OCI-LY1 (cell line): ENCODE data around the gene INPP4A.

Experiments
- H2AFZ ChIP-seq: fragments of 200-600 bp; sonication (generic), shearing (Covaris generic); 2 replicates; pipeline ENCODE4 v1.6.0; 2014; ENCODE audit warnings: antibody characterized with exemption, mild to moderate bottlenecking, low read length
- H3F3A ChIP-seq: fragments of 200-600 bp; sonication (generic), shearing (Covaris generic); 2 replicates; pipeline ENCODE4 v1.6.0; 2014; ENCODE audit warnings: mild to moderate bottlenecking, antibody characterized with exemption, low read length, moderate library complexity; ENCODE audit not compliant: insufficient read depth
- H3K27ac ChIP-seq: fragments of 200-600 bp; sonication (generic); 2 replicates; pipeline ENCODE4 v1.5.1; 2014; ENCODE audit warnings: low read length, mixed run types, mild to moderate bottlenecking, low read depth; ENCODE audit not compliant: poor library complexity, severe bottlenecking
- H3K27me3 ChIP-seq: fragments of 200-600 bp; sonication (generic); 2 replicates; pipeline ENCODE4 v1.6.0; 2014; ENCODE audit warnings: antibody characterized with exemption, mild to moderate bottlenecking, low read length, moderate library complexity; ENCODE audit not compliant: insufficient read depth
- H3K36me3 ChIP-seq: fragments of 200-600 bp; sonication (generic); 2 replicates; pipeline ENCODE4 v1.6.1; 2014; ENCODE audit warnings: mild to moderate bottlenecking, antibody characterized with exemption, low read length, moderate library complexity, mixed read lengths; ENCODE audit not compliant: insufficient read depth
- H3K4me1 ChIP-seq: fragments of 200-600 bp; sonication (generic); 2 replicates; pipeline ENCODE4 v1.5.1; 2014; ENCODE audit warnings: mild to moderate bottlenecking, low read length, moderate library complexity; ENCODE audit not compliant: insufficient read depth, severe bottlenecking
- H3K4me2 ChIP-seq: fragments of 200-600 bp; sonication (generic), shearing (Covaris generic); 2 replicates; pipeline ENCODE4 v1.6.1; 2014; ENCODE audit warnings: low read length
- H3K4me3 ChIP-seq: fragments of 200-600 bp; sonication (generic); 2 replicates; pipeline ENCODE4 v1.5.1; 2014; ENCODE audit warnings: low read length, low read depth, mild to moderate bottlenecking, mixed read lengths; ENCODE audit not compliant: poor library complexity, severe bottlenecking
- H3K79me2 ChIP-seq: fragments of 200-600 bp; shearing (Covaris generic); 2 replicates; pipeline ENCODE4 v1.6.1; 2016; ENCODE audit warnings: mixed run types, low read length, mixed read lengths; ENCODE audit not compliant: insufficient read depth
- H3K9ac ChIP-seq: fragments of 200-600 bp; sonication (generic), shearing (Covaris generic); 2 replicates; pipeline ENCODE4 v1.6.1; 2014; ENCODE audit warnings: mild to moderate bottlenecking, low read length, mixed read lengths
- H3K9me2 ChIP-seq: fragments of 200-600 bp; sonication (generic), shearing (Covaris generic); 2 replicates; pipeline ENCODE4 v1.6.1; 2014; ENCODE audit warnings: low read depth, mild to moderate bottlenecking, low read length, mixed read lengths
- H3K9me3 ChIP-seq: fragments of 200-600 bp; shearing (Covaris generic); 2 replicates; pipeline ENCODE4 v1.6.1; 2014; ENCODE audit warnings: low read length, mixed read lengths
- H4K20me1 ChIP-seq: fragments of 200-600 bp; sonication (generic), shearing (Covaris generic); 2 replicates; pipeline ENCODE4 v1.6.0; 2016; ENCODE audit warnings: mild to moderate bottlenecking, low read length; ENCODE audit not compliant: insufficient read depth
- CTCF ChIP-seq: fragments of 200-600 bp; sonication (generic), shearing (Covaris generic); IDR thresholded peaks from 2 replicates; pipeline ENCODE4 v1.5.1; 2017; ENCODE audit warnings: mild to moderate bottlenecking, antibody characterized with exemption, low read length, moderate library complexity, mixed read lengths
- EZH2 ChIP-seq: fragments of 200-600 bp; sonication (generic), shearing (Covaris generic); IDR thresholded peaks from 2 replicates; pipeline ENCODE4 v1.8.0; 2017; ENCODE audit warnings: borderline replicate concordance, mixed run types, mild to moderate bottlenecking, antibody characterized with exemption, low read length, moderate library complexity, mixed read lengths

Gene INPP4A

GRCh38 chr2:98634406-98635092 is 189.9 kb downstream of the INPP4A start:
- no peaks in the 10 kb centered on the region for H3K4me1 ChIP-seq
- H3K4me3 ChIP-seq = no peak overlapping the region
- H3K4me2 ChIP-seq = no peak overlapping the region
- no peak overlapping the region for H3K9ac ChIP-seq
- no peaks in the 10 kb centered on the region for H3F3A ChIP-seq
- H4K20me1 ChIP-seq = no peaks in the 10 kb centered on the region
- H3K9me2 ChIP-seq = no peaks in the 10 kb centered on the region
- no peak overlapping the region for H3K27ac ChIP-seq
- TF ChIP-seq CTCF = peak; percentile 58
- no peak for TF ChIP-seq EZH2
- no peak overlapping the region for H2AFZ ChIP-seq
- no peaks in the 10 kb centered on the region for H3K9me3 ChIP-seq
- no peaks in the 10 kb centered on the region for H3K27me3 ChIP-seq
- H3K79me2 ChIP-seq = no peaks in the 10 kb centered on the region
- H3K36me3 ChIP-seq = no peaks in the 10 kb centered on the region

GRCh38 chr2:98637401-98638147 is 192.9 kb downstream of the INPP4A start:
- TF ChIP-seq EZH2 = no peak
- no peak for TF ChIP-seq CTCF
- Histone ChIP-seq H3K4me1 (no peaks in the 10 kb centered on the region), H3K79me2 (no peaks in the 10 kb centered on the region), H3K9me2 (no peaks in the 10 kb centered on the region), H3K4me3 (no peak overlapping the region), H3K27ac (no peak overlapping the region), H3K9me3 (no peaks in the 10 kb centered on the region), H3K27me3 (no peaks in the 10 kb centered on the region), H3F3A (no peaks in the 10 kb centered on the region), H4K20me1 (no peaks in the 10 kb centered on the region), H3K36me3 (no peaks in the 10 kb centered on the region), H3K9ac (no peak overlapping the region), H3K4me2 (no peak overlapping the region), H2AFZ (no peak overlapping the region)

GRCh38 chr2:98643496-98644100 is 198.9 kb downstream of the INPP4A start:
- Histone ChIP-seq H3K9me3 (no peaks in the 10 kb centered on the region), H3K4me1 (no peaks in the 10 kb centered on the region), H3F3A (no peaks in the 10 kb centered on the region), H3K27ac (no peak overlapping the region), H3K9ac (no peak overlapping the region), H3K36me3 (no peaks in the 10 kb centered on the region), H3K27me3 (no peaks in the 10 kb centered on the region), H3K4me3 (no peak overlapping the region), H3K79me2 (no peaks in the 10 kb centered on the region), H3K4me2 (no peak overlapping the region), H2AFZ (no peak overlapping the region), H3K9me2 (no peaks in the 10 kb centered on the region), H4K20me1 (no peaks in the 10 kb centered on the region)
- TF ChIP-seq EZH2 = no peak
- no peak for TF ChIP-seq CTCF
